ENCODE data around the gene IQSEC1.

- TF ChIP-seq CTCF (conservative IDR thresholded peaks at IDR 0.05; ENCODE audit: low read depth in 2 of 2) (no peak), POLR2AphosphoS5 (IDR thresholded peaks at IDR 0.05; ENCODE audit: low read depth) (no peak), EZH2 (IDR thresholded peaks at IDR 0.05; ENCODE audit: low read depth, unreplicated experiment) (no peak)
These were observed 31.0 kb downstream of the IQSEC1 start for GRCh38 chr3:13042127-13042701.
